Type B pancreatic cell (in vitro differentiated cells): ENCODE data around the gene ENC1. TPM values are rescaled to one million over a fixed set of nuclear protein-coding genes. Genes with fewer than 3 reads are reported as not detected.

Experiments used
- DNase-seq: peaks from one replicate; pipeline ENCODE4 v3.0.0; 2021; ENCODE audit warnings: mixed read lengths; ENCODE audit not compliant: unreplicated experiment; ENCODE audit errors: extremely low spot score
- H3K27ac Mint-ChIP-seq: 2 replicates; pipeline ENCODE4 v1.8.0; 2021; ENCODE audit warnings: mild to moderate bottlenecking, mixed read lengths
- H3K27me3 Mint-ChIP-seq: 2 replicates; pipeline ENCODE4 v1.8.0; 2021; ENCODE audit warnings: mixed read lengths
- H3K36me3 Mint-ChIP-seq: 2 replicates; pipeline ENCODE4 v1.8.0; 2021; ENCODE audit warnings: mixed read lengths
- H3K4me1 Mint-ChIP-seq: one replicate; pipeline ENCODE4 v1.8.0; 2021; ENCODE audit warnings: mixed read lengths; ENCODE audit not compliant: unreplicated experiment
- H3K4me3 Mint-ChIP-seq: 2 replicates; pipeline ENCODE4 v1.8.0; 2021; ENCODE audit warnings: mild to moderate bottlenecking, mixed read lengths
- H3K9me3 Mint-ChIP-seq: 2 replicates; pipeline ENCODE4 v1.8.0; 2021; ENCODE audit warnings: mixed read lengths
- CTCF ChIP-seq: fragments of 200-600 bp; sonication (generic); conservative IDR thresholded peaks from 2 replicates; pipeline ENCODE4 v1.5.0; 2021; ENCODE audit warnings: antibody characterized with exemption, mild to moderate bottlenecking
- total RNA-seq: library from RNA; stranded (reverse); gene quantifications from 2 replicates; pipeline ENCODE4 v1.2.1, GENCODE V29; 2021; ENCODE audit warnings: low replicate concordance

ENC1 gene
- total RNA-seq, 1 donor from 2014 or later, result 83.2 TPM

GRCh38 chr5:74643111-74643562 is 2.6 kb upstream of the ENC1 start:
- H3K27me3 Mint-ChIP-seq, result peaks cover 3% of the 10 kb centered on the region
- peak overlapping the region; percentile 93 for H3K27ac Mint-ChIP-seq
- no peaks in the 10 kb centered on the region for H3K9me3 Mint-ChIP-seq
- H3K36me3 Mint-ChIP-seq, result no peaks in the 10 kb centered on the region
- H3K4me3 Mint-ChIP-seq, result peak overlapping the region; percentile 61
- peaks cover 40% of the 10 kb centered on the region for H3K4me1 Mint-ChIP-seq
- no peak for DNase-seq
- TF ChIP-seq CTCF, result no peak

GRCh38 chr5:74642543-74642863 is 2.0 kb upstream of the ENC1 start:
- H3K27ac Mint-ChIP-seq, result peak overlapping the region; percentile 93
- no peak for DNase-seq
- peaks cover 5% of the 10 kb centered on the region for H3K36me3 Mint-ChIP-seq
- peaks cover 3% of the 10 kb centered on the region for H3K27me3 Mint-ChIP-seq
- peaks cover 45% of the 10 kb centered on the region for H3K4me1 Mint-ChIP-seq
- no peaks in the 10 kb centered on the region for H3K9me3 Mint-ChIP-seq
- TF ChIP-seq CTCF, result no peak
- peak overlapping the region; percentile 61 for H3K4me3 Mint-ChIP-seq

- H3K9me3 Mint-ChIP-seq, result no peaks in the 10 kb centered on the region
- H3K4me3 Mint-ChIP-seq, result peak overlapping the region; percentile 95
- TF ChIP-seq CTCF, result peak; percentile 65
- peaks cover 10% of the 10 kb centered on the region for H3K36me3 Mint-ChIP-seq
- peaks cover 3% of the 10 kb centered on the region for H3K27me3 Mint-ChIP-seq
- no peak for DNase-seq
- peaks cover 44% of the 10 kb centered on the region for H3K4me1 Mint-ChIP-seq
- peak overlapping the region; percentile 93 for H3K27ac Mint-ChIP-seq
Measured at GRCh38 chr5:74641735-74642542, 1.4 kb upstream of the ENC1 start.

GRCh38 chr5:74640954-74641734 is 616 bp upstream of the ENC1 start:
- Mint-ChIP-seq H3K4me1 (peaks cover 46% of the 10 kb centered on the region), H3K36me3 (peaks cover 14% of the 10 kb centered on the region), H3K27ac (peak overlapping the region; percentile 93), H3K4me3 (peak overlapping the region; percentile 95), H3K9me3 (no peaks in the 10 kb centered on the region), H3K27me3 (peaks cover 3% of the 10 kb centered on the region)
- TF ChIP-seq CTCF, result no peak
- DNase-seq, result peak; percentile 85

GRCh38 chr5:74639807-74640449 is 600 bp downstream of the ENC1 start:
- peaks cover 49% of the 10 kb centered on the region for H3K4me1 Mint-ChIP-seq
- H3K27ac Mint-ChIP-seq, result peak overlapping the region; percentile 93
- no peak for TF ChIP-seq CTCF
- no peaks in the 10 kb centered on the region for H3K9me3 Mint-ChIP-seq
- H3K27me3 Mint-ChIP-seq, result peaks cover 3% of the 10 kb centered on the region
- peaks cover 22% of the 10 kb centered on the region for H3K36me3 Mint-ChIP-seq
- DNase-seq, result peak; percentile 78
- peak overlapping the region; percentile 95 for H3K4me3 Mint-ChIP-seq
